Body of pancreas (tissue), 4 donors: ENCODE measurements around the gene RHOBTB3. TPM values are rescaled to one million over a fixed set of nuclear protein-coding genes. Genes with fewer than 3 reads are reported as not detected.

Source experiments
- ATAC-seq: fragments of 150-250 bp; one replicate; pipeline ENCODE4 v1.9.1; 2016
- DNase-seq, 4 donors: peaks; one replicate each; pipeline ENCODE4 v3.0.0-alpha.2; 2019
- H3K27ac ChIP-seq, 4 donors: fragments of 200-600 bp; sonication (generic); 1 replicate in 3 of 4; 2 replicates in 1 of 4; pipeline versions ENCODE4 v1.5.1 to v1.6.1; 2016 to 2019; ENCODE audit warnings: mild to moderate bottlenecking in 1 of 4, mixed read lengths in 1 of 4, moderate library complexity in 1 of 4
- H3K27me3 ChIP-seq, 2 donors: fragments of 200-600 bp; sonication (generic); one replicate each; pipeline ENCODE4 v1.6.0; 2016; ENCODE audit warnings: mild to moderate bottlenecking in 1 of 2
- H3K36me3 ChIP-seq, 2 donors: fragments of 200-600 bp; sonication (generic); replicated peaks in 1 of 2; 2 replicates each; pipeline ENCODE4 v1.5.1; 2016; ENCODE audit warnings: low read depth in 2 of 2; ENCODE audit not compliant: insufficient read depth in 1 of 2
- H3K4me1 ChIP-seq: fragments of 200-600 bp; sonication (generic); one replicate; pipeline ENCODE4 v1.6.0; 2016
- H3K4me3 ChIP-seq, 2 donors: fragments of 200-600 bp; sonication (generic); 1 replicate in 1 of 2; 2 replicates in 1 of 2; pipeline ENCODE4 v1.5.1; 2016 to 2019
- H3K9me3 ChIP-seq, 3 donors: fragments of 200-600 bp; sonication (generic); 1 replicate in 2 of 3; 2 replicates in 1 of 3; pipeline ENCODE4 v1.5.1; 2016
- CTCF ChIP-seq, 7 experiments: fragments of 450-650 bp in 4 of 7; fragments of 200-600 bp in 3 of 7; sonication (generic) in 3 of 7; IDR thresholded peaks; one replicate each; pipeline ENCODE4 v1.5.1; 2016 to 2019; ENCODE audit warnings: antibody characterized with exemption in 7 of 7
- POLR2A ChIP-seq, 3 donors: fragments of 450-650 bp; IDR thresholded peaks; one replicate each; pipeline ENCODE4 v1.6.1; 2016; ENCODE audit warnings: antibody characterized with exemption in 3 of 3, mild to moderate bottlenecking in 2 of 3
- WGBS, 2 donors: methylation state at CpG; one replicate each; pipeline ENCODE4 v1.1.5; 2017; 5-methylcytosine and 5-hydroxymethylcytosine counted together
- intact Hi-C: fragments of 100-400 bp; cut with DNase I; formaldehyde crosslinking; loops from one replicate; pipeline ENCODE4 v1.15.1; 2023
- total RNA-seq, 2 donors: library from RNA; depleted of rRNA; stranded (reverse); fragments of >200 nt; gene quantifications; one replicate each; pipeline ENCODE4 v1.1.0, GENCODE V29; 2016

The RHOBTB3 gene
- total RNA-seq, 2 donors from 2014 or later, result 153 to 196 TPM

- intact Hi-C loops, result no loop called here
- H3K27me3 ChIP-seq, result no peaks in the 10 kb centered on the region
- WGBS, 2 donors, result 59% methylated on average over 2 of the region's 2 CpGs
- H3K27ac ChIP-seq, result no peak overlapping the region
- ATAC-seq (no peak), DNase-seq (no peak)
- no peaks in the 10 kb centered on the region for H3K9me3 ChIP-seq
- TF ChIP-seq POLR2A (IDR thresholded peaks at IDR 0.05) (no peak), CTCF (IDR thresholded peaks at IDR 0.05) (no peak)
- H3K4me3 ChIP-seq, result no peak overlapping the region
- H3K36me3 ChIP-seq, result peaks cover 0 to 33% of the 10 kb centered on the region in 2 donors
- H3K4me1 ChIP-seq, result peaks cover 32% of the 10 kb centered on the region
Observed at GRCh38 chr5:95754545-95754944, 23.4 kb downstream of the RHOBTB3 start.

DNA sequence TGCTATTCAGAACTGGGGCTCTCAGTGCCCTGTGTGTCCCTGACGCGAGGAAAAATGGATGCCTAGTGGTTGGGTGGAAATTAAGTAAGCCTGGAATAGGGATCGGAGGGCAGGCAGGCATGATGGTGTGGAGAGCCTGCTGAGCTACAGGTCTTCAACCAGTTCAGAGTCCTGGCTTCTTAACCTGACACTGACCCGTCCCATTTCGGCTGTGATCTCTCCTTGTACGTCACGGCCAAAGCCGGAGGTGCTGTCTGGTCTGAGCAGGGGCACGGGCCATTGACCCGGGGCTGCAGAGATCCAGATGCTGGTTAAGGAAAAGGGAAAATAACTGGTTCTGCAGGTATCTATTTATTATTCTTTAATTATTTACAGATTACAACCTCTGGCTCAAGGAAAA, 27.9 kb downstream of the RHOBTB3 start:
- intact Hi-C loops, result no loop called here
- DNase-seq, result peak in 2 of 4 donors; percentile 19 to 36
- Histone ChIP-seq H3K4me3 (no peak overlapping the region), H3K27ac (peak overlapping the region; percentile 36 to 75 (median 68)), H3K4me1 (peaks cover 65% of the 10 kb centered on the region), H3K36me3 (peaks cover 0 to 13% of the 10 kb centered on the region in 2 donors), H3K9me3 (no peaks in the 10 kb centered on the region), H3K27me3 (no peaks in the 10 kb centered on the region)
- peak; percentile 20 for ATAC-seq
- TF ChIP-seq POLR2A (IDR thresholded peaks at IDR 0.05), result no peak
- TF ChIP-seq CTCF (IDR thresholded peaks at IDR 0.05), result no peak
- 18 to 24% methylated on average over 10 of the region's 10 CpGs for WGBS, 2 donors

DNA sequence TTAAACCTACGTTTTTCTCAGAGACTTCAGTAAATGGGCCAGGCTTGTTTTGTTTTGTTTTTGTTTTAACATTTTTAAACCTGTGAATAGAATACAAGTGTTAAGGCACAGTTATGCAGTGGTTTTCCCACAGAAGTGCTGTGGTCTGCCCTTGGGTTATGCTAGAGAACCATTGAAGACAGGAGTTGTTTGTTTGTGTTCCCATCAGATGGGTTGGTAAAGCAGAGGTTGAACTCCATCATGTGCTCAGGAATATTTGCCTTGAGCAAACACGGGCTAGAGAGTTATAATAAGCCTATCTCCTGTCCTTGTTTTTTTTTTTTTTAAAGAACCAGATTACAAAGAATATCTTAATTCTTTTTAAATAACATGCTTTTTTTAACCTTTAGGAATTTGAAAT, 28.5 kb downstream of the RHOBTB3 start:
- intact Hi-C loops, result no loop called here
- peak; percentile 70 for ATAC-seq
- Histone ChIP-seq H3K4me1 (peaks cover 65% of the 10 kb centered on the region), H3K4me3 (no peak overlapping the region), H3K27ac (peak overlapping the region in 2 of 4 donors; percentile 72 to 75), H3K36me3 (peaks cover 0 to 12% of the 10 kb centered on the region in 2 donors), H3K27me3 (no peaks in the 10 kb centered on the region), H3K9me3 (no peaks in the 10 kb centered on the region)
- peak in 3 of 4 donors; percentile 28 to 57 (median 32) for DNase-seq
- WGBS, 2 donors, result 5 to 12% methylated on average over 2 of the region's 2 CpGs
- TF ChIP-seq CTCF (IDR thresholded peaks at IDR 0.05) (no peak), POLR2A (IDR thresholded peaks at IDR 0.05) (no peak)

DNA sequence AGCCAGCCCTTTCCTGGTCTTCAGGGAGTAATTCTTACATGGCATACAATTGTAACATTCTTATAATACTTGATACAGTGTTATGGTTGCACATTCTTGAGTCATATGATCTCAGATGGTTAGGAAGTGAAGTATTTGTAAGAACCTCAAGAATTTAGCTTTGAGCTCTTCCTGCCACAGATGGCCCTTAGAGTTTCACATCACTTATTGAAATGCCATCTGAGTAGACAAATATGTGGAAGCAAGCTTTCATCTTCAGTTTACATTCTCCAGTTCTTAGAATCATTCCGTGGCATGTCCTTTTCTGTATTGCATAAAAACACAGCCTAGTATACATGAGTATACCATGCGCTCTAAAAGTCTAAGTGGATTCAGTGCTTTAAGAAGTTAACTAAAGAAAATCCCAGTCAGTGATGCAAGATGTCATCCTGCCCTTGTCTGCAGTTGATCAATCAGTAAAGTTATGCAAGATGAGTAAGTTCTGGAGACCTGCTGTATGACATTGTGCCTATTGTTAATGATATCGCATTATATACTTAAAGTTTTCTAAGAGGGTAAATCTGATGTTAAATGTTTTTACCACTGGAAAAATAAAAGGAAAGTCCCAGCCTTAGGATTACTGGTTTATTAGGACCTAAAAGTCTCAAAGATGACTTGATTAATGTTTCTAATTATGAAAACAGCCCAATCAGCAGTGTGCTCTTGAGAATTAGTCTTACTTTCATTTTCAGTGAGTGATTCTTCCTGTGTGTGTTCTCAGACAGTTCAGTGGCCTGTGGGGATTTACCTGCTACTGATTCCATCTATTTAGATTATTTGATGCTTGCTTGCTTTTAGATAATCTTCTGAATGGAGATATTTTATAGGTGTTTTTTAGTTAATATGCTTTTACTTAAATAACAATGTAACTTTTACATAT, 29.4 kb downstream of the RHOBTB3 start:
- no peak for DNase-seq

More for the DNA sequence above, 29.4 kb downstream of the RHOBTB3 start:
- ATAC-seq, result peak; percentile 25
- TF ChIP-seq CTCF (IDR thresholded peaks at IDR 0.05), result no peak
- no peak for TF ChIP-seq POLR2A (IDR thresholded peaks at IDR 0.05)
- 56 to 70% methylated on average over 3 of the region's 3 CpGs for WGBS, 2 donors
- Histone ChIP-seq H3K4me3 (no peak overlapping the region), H3K36me3 (peaks cover 0 to 10% of the 10 kb centered on the region in 2 donors), H3K9me3 (no peaks in the 10 kb centered on the region), H3K4me1 (peaks cover 65% of the 10 kb centered on the region), H3K27me3 (no peaks in the 10 kb centered on the region), H3K27ac (peak overlapping the region in 3 of 4 donors; percentile 47 to 75 (median 72))
- intact Hi-C loops, result no loop called here
